WERI-Rb-1 (cell line): ENCODE results near the gene CUEDC1.
A peak's percentile ranks its signal among the peaks of the same experiment; 100 is the strongest.

Source experiments
- DNase-seq: peaks from one replicate; pipeline ENCODE4 v3.0.0-alpha.2; 2020
- H3K27ac ChIP-seq: fragments of 250-450 bp; sonication (Bioruptor Pico); 2 replicates; pipeline ENCODE4 v1.5.1; 2020; ENCODE audit warnings: mild to moderate bottlenecking, moderate library complexity
- H3K27me3 ChIP-seq: fragments of 250-450 bp; sonication (Bioruptor Pico); 2 replicates; pipeline ENCODE4 v1.5.1; 2021; ENCODE audit warnings: mild to moderate bottlenecking, low read depth, moderate library complexity; ENCODE audit not compliant: insufficient read depth, severe bottlenecking
- H3K36me3 ChIP-seq: fragments of 250-450 bp; sonication (Bioruptor Pico); 2 replicates; pipeline ENCODE4 v1.5.1; 2020; ENCODE audit warnings: mild to moderate bottlenecking, moderate library complexity
- H3K4me3 ChIP-seq: 2 replicates; pipeline ENCODE4 v1.5.1; 2011; ENCODE audit warnings: low read depth, mild to moderate bottlenecking, control low read depth, low read length
- H3K9me3 ChIP-seq: fragments of 250-450 bp; sonication (Bioruptor Pico); 2 replicates; pipeline ENCODE4 v1.5.1; 2021; ENCODE audit warnings: mild to moderate bottlenecking, moderate library complexity; ENCODE audit not compliant: severe bottlenecking
- CTCF ChIP-seq: IDR thresholded peaks from 2 replicates; pipeline ENCODE4 v1.5.1; 2011; ENCODE audit warnings: low read depth, mild to moderate bottlenecking, control low read depth, inconsistent platforms, low read length

The CUEDC1 gene

GRCh38 chr17:57955183-57955931 is at the start of gene CUEDC1:
Gene CUEDC1, minus strand, starts transcription at chr17:57955412. Its CDS starts 69,848 bp downstream, at chr17:57885564.
- Histone ChIP-seq H3K4me3 (peak within 1 kb of the TSS; percentile 65), H3K27me3 (no peaks in the 10 kb centered on the region), H3K27ac (peak within 1 kb of the TSS; percentile 80), H3K9me3 (no peaks in the 10 kb centered on the region), H3K36me3 (no peaks in the 10 kb centered on the region)
- TF ChIP-seq CTCF: peak; percentile 60
- peak; percentile 84 for DNase-seq

GRCh38 chr17:58004060-58004459 is 48.8 kb upstream of the CUEDC1 start:
- Histone ChIP-seq H3K27me3 (no peaks in the 10 kb centered on the region), H3K9me3 (peaks cover 6% of the 10 kb centered on the region), H3K4me3 (no peak overlapping the region), H3K27ac (no peak overlapping the region), H3K36me3 (peaks cover 81% of the 10 kb centered on the region)
- no peak for TF ChIP-seq CTCF
- no peak for DNase-seq

GRCh38 chr17:58002973-58003372 is 47.8 kb upstream of the CUEDC1 start:
- Histone ChIP-seq H3K9me3 (no peaks in the 10 kb centered on the region), H3K36me3 (peaks cover 87% of the 10 kb centered on the region), H3K4me3 (no peak overlapping the region), H3K27me3 (no peaks in the 10 kb centered on the region), H3K27ac (no peak overlapping the region)
- no peak for TF ChIP-seq CTCF
- no peak for DNase-seq

- no peak for DNase-seq
- TF ChIP-seq CTCF: no peak
- Histone ChIP-seq H3K27me3 (no peaks in the 10 kb centered on the region), H3K9me3 (no peaks in the 10 kb centered on the region), H3K27ac (no peak overlapping the region), H3K4me3 (no peak overlapping the region), H3K36me3 (peaks cover 93% of the 10 kb centered on the region)
Observed at GRCh38 chr17:58002154-58002948, 47.1 kb upstream of the CUEDC1 start.

GRCh38 chr17:58001461-58002124 is 46.4 kb upstream of the CUEDC1 start:
- H3K27ac ChIP-seq: no peak overlapping the region
- H3K36me3 ChIP-seq: peaks cover 92% of the 10 kb centered on the region
- no peak for TF ChIP-seq CTCF
- DNase-seq: no peak
- H3K9me3 ChIP-seq: no peaks in the 10 kb centered on the region
- no peak overlapping the region for H3K4me3 ChIP-seq
- no peaks in the 10 kb centered on the region for H3K27me3 ChIP-seq
